Glomerular endothelial cell (primary cell): ENCODE results near the gene HUWE1. TPM values are rescaled to one million over a fixed set of nuclear protein-coding genes. Genes with fewer than 3 reads are reported as not detected.
"Not testable (repeated sequence)": the region's sequence is repeated elsewhere in the genome, so short reads cannot be mapped to it uniquely, and the experiment has no call there.

Source experiments
- DNase-seq: peaks from one replicate; pipeline ENCODE4 v3.0.0-alpha.2; 2011; ENCODE audit warnings: low read depth, low spot score; ENCODE audit errors: extremely low read depth
- total RNA-seq: library from RNA; depleted of rRNA; stranded (reverse); fragments of >200 nt; gene quantifications from 2 replicates; pipeline ENCODE4 v1.2.3, GENCODE V29; 2015

Gene HUWE1
- total RNA-seq, 1 donor from 2014 or later, result 178 TPM

DNA sequence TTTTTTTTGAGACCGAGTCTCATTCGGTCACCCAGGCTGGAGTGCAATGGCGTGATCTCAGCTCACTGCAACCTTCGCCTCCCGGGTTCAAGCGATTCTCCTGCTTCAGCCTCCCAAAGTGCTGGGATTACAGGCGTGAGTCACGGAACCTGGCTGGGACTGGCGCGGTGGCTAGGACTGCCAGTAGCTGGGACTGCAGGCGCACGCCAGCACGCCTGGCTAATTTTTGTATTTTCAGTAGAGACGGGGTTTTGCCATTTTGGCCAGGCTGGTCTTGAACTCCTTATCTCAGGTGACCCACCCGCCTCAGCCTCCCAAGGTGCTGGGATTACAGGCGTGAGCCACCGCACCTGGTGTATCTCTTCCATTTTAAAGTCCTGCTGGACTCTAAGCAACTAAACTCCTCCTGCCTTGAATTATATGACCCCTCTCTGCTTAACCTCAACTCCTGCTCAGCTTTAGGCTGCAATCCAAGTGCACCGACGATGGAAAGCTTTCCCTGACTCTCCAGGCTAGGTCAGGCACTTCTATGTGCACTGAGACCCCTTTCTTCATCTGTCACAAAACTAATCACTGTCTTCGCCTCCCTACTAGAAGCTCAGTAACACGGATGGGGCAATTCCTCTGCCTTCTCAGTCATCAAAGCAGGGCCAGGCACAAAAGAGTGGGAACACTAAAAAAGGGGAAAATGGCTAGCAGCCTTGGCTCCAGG lies 155.1 kb downstream of the HUWE1 start:
- not testable (repeated sequence) for DNase-seq

DNA sequence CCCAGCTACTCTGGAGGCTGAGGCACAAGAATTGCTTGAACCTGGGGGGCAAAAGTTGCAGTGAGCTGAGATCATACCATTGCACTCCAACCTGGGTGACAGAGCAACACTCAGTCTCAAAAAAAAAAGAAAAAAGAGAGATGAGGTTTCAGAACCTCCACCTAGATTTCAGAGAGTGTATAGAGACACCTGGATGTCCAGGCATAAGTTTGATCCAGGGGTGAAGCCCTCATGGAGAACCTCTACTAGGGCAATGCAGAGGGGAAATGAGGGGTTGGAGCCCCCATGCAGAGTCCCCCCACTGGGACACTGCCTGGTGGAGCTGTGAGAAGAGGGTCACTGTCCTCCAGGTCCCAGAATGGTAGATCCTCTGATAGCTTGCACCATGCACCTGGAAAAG lies 159.5 kb downstream of the HUWE1 start:
- no peak for DNase-seq

DNA sequence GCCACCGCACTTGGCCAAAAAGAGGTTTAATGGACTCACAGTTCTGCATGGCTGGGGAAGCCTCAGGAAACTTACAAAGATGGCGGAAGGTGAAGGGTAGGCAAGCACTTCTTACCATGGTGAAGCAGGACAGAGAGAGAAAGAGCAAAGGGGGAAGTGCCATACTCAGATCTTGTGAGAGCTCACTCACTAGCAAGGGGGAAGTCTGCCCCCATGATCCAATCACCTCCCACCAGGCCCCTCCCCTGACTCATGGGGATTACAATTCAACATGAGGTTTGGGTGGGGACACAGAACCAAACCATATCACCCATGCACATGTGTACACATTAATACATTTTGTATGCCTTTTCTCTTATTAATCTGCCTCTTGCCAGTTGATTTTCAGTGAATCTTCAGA lies 175.2 kb downstream of the HUWE1 start:
- no peak for DNase-seq

DNA sequence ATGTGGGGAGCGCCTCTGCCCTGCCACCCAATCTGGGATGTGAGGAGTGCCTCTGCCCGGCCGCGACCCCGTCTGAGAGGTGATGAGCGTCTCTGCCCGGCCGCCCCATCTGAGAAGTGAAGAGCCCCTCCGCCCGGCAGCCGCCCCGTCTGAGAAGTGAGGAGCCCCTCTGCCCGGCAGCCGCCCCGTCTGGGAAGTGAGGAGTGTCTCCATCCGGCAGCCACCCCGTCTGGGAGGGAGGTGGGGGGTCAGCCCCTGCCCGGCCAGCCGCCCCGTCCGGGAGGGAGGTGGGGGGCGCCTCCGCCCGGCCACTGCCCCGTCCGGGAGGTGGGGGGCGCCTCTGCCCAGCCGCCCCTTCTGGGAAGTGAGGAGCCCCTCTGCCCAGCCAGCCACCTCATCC lies 182.5 kb downstream of the HUWE1 start:
- DNase-seq, result not testable (repeated sequence)

GRCh38 chrX:53494436-53494835 lies 192.1 kb downstream of the HUWE1 start:
- DNase-seq, result no peak

- DNase-seq, result no peak
Measured at GRCh38 chrX:53486285-53486684, 200.2 kb downstream of the HUWE1 start.

- DNase-seq, result no peak
Measured at GRCh38 chrX:53483838-53484405, 202.6 kb downstream of the HUWE1 start.

DNA sequence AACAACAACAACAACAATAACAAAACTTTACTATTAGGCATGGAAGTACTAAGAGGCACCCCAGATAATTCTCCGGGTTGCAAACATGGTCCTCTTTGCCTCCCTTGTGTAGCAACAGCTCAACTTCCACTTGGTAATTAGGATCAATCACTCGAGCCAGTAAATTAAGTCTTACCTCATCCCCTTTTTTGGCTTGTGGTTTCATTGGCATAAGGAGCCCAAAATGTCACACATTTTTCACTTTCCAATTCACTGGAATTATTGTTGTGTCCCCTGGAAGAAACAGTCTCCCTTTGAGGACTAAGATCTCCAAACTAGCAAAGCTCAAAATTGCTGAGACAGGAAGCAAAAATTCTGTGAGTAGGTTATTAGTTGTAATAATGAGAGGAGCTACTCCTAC lies 203.1 kb downstream of the HUWE1 start:
- no peak for DNase-seq
